GM19397 (cell line): ENCODE results near the gene KCNQ4.

ENCODE experiments used
- ATAC-seq: cut with Tn5 transposase; IDR thresholded peaks from one replicate; pipeline ENCODE4 v1.9.1; 2021; ENCODE audit warnings: mild to moderate bottlenecking, moderate library complexity; ENCODE audit not compliant: unreplicated experiment

The KCNQ4 gene

GRCh38 chr1:40754201-40754600 lies 29.4 kb upstream of the KCNQ4 start:
- ATAC-seq: no peak

GRCh38 chr1:40755067-40755466 lies 28.5 kb upstream of the KCNQ4 start:
- ATAC-seq: no peak

DNA sequence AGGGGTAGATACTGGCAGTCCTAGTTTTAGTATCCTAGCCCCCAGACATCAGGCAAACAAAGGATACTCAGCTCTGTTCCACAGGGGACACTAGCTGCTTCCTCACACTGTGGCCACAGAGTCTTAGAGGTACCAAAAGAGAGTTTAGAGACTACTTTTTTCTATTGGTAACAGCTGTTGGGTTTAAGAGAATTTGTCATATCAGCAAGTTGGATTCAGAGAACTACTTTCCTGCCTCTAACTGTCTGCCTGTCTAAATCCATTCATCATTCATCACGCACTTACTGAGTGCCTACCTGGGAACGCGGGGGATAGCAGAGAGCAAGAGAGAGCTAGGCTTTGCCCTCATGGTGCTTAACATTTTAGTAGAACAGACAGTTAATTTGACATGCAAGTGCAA lies 27.1 kb upstream of the KCNQ4 start:
- no peak for ATAC-seq

DNA sequence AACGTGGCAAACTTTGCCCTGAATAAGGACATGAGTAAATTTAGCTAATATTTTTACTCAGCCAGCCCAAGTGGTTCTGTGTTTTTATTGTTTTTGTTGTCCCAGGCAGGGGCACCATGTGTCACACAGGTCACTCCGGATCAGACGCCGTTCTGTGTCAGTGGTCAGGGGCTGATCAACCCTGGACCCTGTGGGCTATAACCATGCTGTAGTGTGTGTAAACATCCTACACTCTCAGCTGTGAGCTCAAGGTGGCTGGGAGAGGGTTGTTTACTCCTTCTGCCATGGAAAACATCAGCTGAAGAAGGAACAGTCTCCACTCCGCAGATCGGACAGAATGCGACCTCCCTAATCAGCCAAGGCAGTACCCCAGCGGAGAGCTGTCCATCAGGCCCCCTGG lies 26.5 kb upstream of the KCNQ4 start:
- no peak for ATAC-seq

GRCh38 chr1:40758004-40758403 lies 25.6 kb upstream of the KCNQ4 start:
- no peak for ATAC-seq

GRCh38 chr1:40758578-40759343 lies 24.8 kb upstream of the KCNQ4 start:
- no peak for ATAC-seq

- no peak for ATAC-seq
These were observed 22.6 kb upstream of the KCNQ4 start for GRCh38 chr1:40760984-40761383.

- ATAC-seq: no peak
These were observed 21.3 kb upstream of the KCNQ4 start for GRCh38 chr1:40762144-40762923.

DNA sequence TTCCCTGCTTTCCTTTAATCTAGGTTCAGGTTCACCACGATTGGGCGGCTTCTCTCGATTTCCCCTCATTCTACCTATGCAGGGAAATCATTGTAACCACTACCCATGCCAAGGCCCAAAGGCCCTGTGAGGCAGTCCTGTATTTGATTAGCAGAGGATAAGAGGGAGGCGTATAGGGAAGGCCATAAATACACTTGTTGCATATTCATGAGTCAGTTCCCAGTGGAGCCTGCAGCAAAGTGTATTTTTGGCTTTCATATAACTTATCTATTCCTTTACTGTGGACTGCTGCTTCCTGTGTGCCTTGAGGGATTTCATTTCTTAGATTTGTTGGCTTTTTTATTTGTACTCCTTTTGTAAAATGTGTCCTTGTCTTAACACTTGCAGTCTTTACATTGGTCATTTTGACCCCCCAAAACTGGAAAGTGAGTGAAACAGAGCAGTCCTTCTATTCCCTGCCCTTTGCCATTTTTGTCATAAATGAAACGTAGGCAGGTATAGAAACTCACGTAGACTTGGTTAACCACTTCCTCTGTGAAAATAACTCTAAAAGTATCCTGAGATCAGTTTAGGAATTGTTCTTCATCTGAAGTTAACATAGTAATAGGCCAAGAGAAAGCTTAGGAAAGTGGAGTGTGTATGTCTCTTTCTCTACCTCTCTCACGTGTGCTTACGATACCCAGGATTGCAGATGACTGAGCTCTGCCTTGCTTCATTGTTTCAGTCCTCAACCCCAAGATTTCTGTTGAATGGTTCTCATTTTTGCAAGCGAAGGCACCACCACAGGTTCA lies 19.6 kb upstream of the KCNQ4 start:
- no peak for ATAC-seq

DNA sequence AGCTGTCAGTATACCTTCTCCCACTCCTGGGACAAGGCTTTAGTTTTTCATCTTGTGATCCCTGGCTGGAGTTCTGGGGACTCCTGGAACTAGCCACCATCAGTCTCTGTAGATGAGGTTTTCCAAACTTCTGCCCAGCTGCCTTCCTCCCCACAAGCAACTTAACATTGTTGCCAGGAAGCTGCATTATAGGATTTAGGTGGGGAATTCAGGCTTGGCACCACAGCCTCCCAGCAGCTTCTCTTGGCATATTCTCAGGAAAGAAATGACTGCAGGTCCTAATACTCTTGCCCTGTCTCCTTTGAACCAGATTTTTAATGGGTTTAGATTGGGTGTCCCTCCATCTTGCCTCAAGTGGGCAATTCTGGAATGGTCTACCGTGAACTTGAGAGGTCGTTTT lies 18.6 kb upstream of the KCNQ4 start:
- ATAC-seq: no peak

- ATAC-seq: no peak
These were observed 17.6 kb upstream of the KCNQ4 start for GRCh38 chr1:40766017-40766416.

DNA sequence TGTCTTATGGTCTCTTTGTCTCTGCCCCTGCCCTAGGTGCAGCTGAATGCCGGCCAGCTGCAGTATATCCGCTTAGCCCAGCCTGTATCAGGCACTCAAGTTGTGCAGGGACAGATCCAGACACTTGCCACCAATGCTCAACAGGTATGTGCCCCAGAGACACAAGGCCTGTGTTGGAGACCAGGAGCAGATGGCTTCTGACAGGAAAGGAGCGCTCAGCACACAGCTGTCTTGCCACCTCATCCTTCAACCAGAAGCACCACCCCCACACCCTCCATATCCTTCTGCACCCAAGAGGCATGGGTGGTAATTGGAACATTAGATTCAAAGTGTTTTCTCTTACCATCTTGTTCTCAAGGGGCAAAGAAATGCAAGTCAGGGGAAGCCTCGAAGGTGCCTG lies 17.0 kb upstream of the KCNQ4 start:
- no peak for ATAC-seq

DNA sequence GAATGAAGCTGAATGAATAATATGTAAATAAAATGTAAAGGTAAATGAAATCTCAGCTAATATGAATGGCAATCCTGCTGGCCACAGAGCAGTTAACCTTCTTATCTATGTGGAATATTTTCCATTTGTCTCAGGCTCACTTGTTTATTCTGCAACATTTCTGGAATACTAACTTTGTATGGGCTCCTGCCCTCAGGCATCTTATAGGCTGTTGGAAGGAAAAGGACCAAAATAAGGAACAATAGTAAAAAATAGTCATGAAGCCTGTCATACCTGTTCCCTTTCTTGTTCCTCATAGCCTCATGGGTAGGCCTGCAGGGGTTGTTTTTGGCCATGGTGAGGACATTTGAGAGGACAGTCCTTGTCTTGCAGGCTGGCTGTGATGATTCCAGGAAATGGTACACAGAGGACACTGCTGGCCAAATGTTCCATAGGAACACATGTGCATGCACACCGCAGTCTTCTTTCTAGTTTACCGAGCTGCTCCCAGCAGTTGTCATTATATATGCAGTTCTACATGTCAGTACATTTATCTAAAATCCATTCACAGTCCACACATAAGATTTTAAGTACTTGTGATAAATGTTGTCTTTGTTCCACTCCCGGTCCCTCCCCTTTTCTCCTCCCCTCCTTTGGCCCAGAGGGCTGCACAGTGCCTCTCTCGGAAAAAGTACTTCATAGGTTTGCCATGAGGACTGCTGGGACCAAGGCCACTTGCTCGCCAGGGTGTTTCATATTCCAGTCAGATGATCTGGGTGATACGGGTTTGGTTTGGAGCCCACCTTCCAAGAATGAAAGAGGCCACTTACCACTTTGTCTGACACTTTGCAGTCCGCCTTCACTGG lies 15.2 kb upstream of the KCNQ4 start:
- no peak for ATAC-seq

DNA sequence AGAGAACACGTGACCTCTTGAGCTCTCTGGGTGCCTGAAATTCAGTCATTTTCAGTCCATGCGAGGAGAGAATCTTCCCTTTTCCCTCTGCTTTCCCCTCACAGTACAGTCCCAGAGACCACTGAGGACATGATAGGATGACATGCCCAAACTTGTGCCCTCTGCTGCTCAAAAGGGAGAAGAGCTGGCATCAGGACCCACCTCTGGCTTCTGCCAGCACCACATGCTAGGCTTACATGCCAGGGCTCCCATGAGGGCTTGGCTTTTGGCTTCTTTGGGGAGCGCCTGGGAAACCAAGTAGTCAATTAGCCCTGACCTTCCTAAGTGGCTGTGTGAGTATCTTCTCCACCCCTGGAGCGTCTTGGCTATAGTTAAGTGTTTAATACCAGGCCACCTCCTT lies 13.8 kb upstream of the KCNQ4 start:
- no peak for ATAC-seq

DNA sequence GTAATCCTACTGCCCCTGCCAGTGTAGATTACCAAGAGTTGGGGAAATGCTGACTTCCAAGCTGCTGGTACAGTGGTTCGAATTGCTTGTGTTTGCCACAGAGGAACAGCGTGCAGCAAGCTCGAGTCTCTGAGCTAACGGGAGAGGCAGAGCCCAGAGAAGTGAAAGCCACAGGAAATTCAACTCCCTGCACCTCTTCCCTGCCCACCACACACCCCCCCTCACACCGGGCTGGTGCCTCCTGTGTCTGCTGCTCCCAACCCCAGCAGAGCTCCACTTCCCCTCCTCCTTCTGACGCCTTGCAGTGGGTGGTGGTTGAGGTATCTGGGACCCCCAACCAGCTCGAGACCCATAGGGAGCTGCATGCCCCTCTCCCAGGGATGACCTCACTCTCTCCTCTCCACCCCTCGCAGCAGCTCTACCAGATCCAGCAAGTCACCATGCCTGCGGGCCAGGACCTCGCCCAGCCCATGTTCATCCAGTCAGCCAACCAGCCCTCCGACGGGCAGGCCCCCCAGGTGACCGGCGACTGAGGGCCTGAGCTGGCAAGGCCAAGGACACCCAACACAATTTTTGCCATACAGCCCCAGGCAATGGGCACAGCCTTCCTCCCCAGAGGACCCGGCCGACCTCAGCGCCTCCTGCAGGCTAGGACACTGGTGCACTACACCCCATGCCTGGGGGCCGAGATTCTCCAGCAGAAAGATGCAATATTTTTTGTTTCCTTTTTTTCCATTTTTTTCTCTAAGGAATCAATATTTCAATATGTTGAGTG lies 13.1 kb upstream of the KCNQ4 start:
- no peak for ATAC-seq

DNA sequence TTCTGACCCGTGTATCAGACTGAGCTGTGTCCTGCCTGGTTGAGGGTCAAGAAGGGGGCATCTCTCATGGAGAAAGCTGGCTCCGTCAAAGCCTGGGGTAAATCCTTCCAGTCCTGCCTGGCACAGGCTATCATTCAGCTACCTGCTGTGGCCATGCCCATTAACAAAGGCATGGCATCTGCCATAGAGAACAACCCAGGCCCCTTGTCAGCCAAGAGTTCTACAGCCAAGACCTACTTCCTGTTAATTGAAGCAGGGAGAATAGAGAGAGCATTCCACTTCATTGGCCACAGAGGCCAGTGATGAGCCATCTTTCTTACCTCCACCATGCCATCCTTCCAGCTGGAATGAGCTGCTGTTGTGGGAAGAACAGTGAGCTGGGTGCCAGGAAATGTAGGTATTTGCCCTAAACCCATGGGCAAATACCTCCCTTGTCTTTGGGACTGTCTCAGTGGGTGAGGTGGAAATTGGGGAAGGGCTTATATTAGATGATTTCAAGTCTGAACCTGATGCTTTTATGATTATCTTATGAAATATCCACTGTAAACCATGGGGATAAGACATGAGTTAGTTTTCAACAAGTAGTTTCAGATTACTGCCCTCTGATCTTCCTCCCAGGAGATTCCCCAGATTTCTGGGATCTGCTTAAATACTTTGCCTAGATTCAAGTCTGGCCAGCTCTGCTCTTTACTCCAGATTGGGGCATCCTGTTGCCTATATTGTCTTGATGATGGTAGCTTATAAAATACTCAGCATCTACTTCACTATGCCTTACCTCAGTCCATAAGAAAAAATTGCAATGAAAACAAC lies 11.2 kb upstream of the KCNQ4 start:
- no peak for ATAC-seq

GRCh38 chr1:40773748-40774265 lies 9.8 kb upstream of the KCNQ4 start:
- no peak for ATAC-seq

DNA sequence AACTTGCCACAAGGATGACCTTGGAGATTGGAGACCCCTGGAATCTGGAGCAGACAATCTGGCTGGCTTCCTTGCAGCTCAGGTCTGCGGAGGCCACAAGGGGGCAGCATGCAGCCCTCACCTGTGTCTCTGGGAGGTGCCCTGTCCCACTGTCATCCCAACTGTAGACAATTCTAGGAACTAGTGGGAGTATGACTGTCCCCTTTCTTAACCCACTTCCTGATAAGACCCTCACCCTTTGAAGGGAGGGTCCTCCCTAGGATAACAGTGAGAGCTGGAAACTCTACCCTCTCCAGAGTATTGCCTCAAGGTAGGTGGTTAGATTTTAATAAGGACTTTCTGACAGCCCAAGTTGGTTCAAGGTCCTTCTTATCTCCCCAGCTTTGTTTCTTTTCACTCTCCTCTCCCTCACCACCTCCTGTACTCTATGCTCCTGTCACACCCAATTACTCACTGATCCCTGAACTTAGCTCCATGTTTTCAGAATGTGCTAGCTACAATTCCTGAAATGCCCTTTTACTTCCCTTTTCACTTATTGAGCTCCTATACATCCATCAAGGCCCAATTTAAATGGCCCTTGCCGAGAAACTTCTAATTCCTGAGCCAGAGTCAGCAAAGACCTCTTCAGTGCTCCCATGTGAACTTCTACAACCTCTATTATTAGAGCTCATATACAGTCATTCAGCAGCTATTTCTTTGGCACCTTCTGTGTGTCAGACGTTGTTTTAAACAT lies 9.2 kb upstream of the KCNQ4 start:
- ATAC-seq: no peak
